K562 (cell line): ENCODE results near the gene DHRS3. TPM values are rescaled to one million over a fixed set of nuclear protein-coding genes. Genes with fewer than 3 reads are reported as not detected.

Experiments used
- ATAC-seq: fragments of 200-7000 bp; cut with Tn5 transposase; 3 replicates; pipeline ENCODE4 v1.9.1; 2020; ENCODE audit warnings: moderate library complexity
- BruUV-seq: library from RNA; stranded (reverse); fragments of 400-500 nt; replicated peaks from 2 replicates; lab custom pipeline; 2021; lab: Mats Ljungman, UMichigan
- CTCF ChIA-PET: fragments of 300-600 bp; formaldehyde crosslinking; extraction: SDS; loops from one replicate; lab custom pipeline; 2021; ENCODE audit warnings: low intra/inter-chr PET ratio; lab: Yijun Ruan, JAX
- POLR2A ChIA-PET: fragments of 300-600, 350-650 bp; sonication (Branson Sonifier 250); formaldehyde crosslinking; extraction: SDS; loops from one replicate; lab custom pipeline; 2021; ENCODE audit warnings: antibody characterized with exemption, inconsistent platforms; lab: Yijun Ruan, JAX
- DNase-seq, 4 experiments: peaks; one replicate each; pipeline versions ENCODE4 v3.0.0 to v3.0.0-alpha.2; 2011 to 2018; ENCODE audit warnings: low spot score in 3 of 4, mixed read lengths in 3 of 4; ENCODE audit errors: extremely low read depth in 1 of 4
- FAIRE-seq: peaks from 2 replicates; lab custom pipeline; 2011; peaks lifted over from hg19 to GRCh38; lab: Jason Lieb, UNC
- H2AFZ ChIP-seq: 2 replicates; pipeline ENCODE4 v1.6.0; 2011; ENCODE audit warnings: low read depth, low read length, control low read depth, inconsistent platforms
- H3K27ac ChIP-seq: fragments of 200-600 bp; 3 replicates; pipeline ENCODE4 v1.8.0; 2011; ENCODE audit warnings: low read depth, mild to moderate bottlenecking, control low read depth, inconsistent platforms, low read length, moderate library complexity, mixed read lengths; ENCODE audit errors: extremely low read depth
- H3K27me3 ChIP-seq, 2 experiments: fragments of 300-600 bp in 1 of 2; 2 replicates in 1 of 2; 3 replicates in 1 of 2; pipeline versions ENCODE4 v1.6.0 to v1.8.0; 2011; ENCODE audit warnings: inconsistent platforms in 2 of 2, low read length in 2 of 2, mild to moderate bottlenecking in 1 of 2, mixed read lengths in 1 of 2, moderate library complexity in 1 of 2; ENCODE audit not compliant: control insufficient read depth in 2 of 2, insufficient read depth in 2 of 2
- H3K36me3 ChIP-seq: fragments of 300-600 bp; 3 replicates; pipeline ENCODE4 v1.8.0; 2011; ENCODE audit warnings: mild to moderate bottlenecking, low read length, inconsistent platforms; ENCODE audit not compliant: control insufficient read depth, insufficient read depth
- H3K4me1 ChIP-seq, 2 experiments: fragments of 200-600 bp in 1 of 2; replicated peaks in 1 of 2; 2 replicates in 1 of 2; 3 replicates in 1 of 2; pipeline versions ENCODE4 v1.5.1 to v1.8.0; 2011; ENCODE audit warnings: inconsistent platforms in 2 of 2, low read length in 2 of 2, mild to moderate bottlenecking in 1 of 2, mixed read lengths in 1 of 2, moderate library complexity in 1 of 2; ENCODE audit not compliant: control insufficient read depth in 2 of 2, insufficient read depth in 2 of 2
- H3K4me2 ChIP-seq: 2 replicates; pipeline ENCODE4 v1.6.1; 2011; ENCODE audit warnings: low read length, control low read depth, inconsistent platforms, mixed read lengths; ENCODE audit not compliant: insufficient read depth
- H3K4me3 ChIP-seq: fragments of 200-600 bp; sonication (generic), shearing (Covaris generic); 2 replicates; pipeline ENCODE4 v1.5.1; 2016; ENCODE audit warnings: control low read depth, inconsistent platforms
- H3K79me2 ChIP-seq: fragments of 200-600 bp; 3 replicates; pipeline ENCODE4 v1.8.0; 2011; ENCODE audit warnings: low read length, inconsistent platforms; ENCODE audit not compliant: control insufficient read depth, insufficient read depth
- H3K9ac ChIP-seq, 2 experiments: 2 replicates each; pipeline versions ENCODE4 v1.6.0 to v1.6.1; 2011; ENCODE audit warnings: low read depth in 2 of 2, low read length in 2 of 2, control low read depth in 1 of 2, inconsistent platforms in 1 of 2, mild to moderate bottlenecking in 1 of 2, mixed read lengths in 1 of 2; ENCODE audit not compliant: insufficient read depth in 1 of 2
- H3K9me1 ChIP-seq: one replicate; pipeline ENCODE4 v1.6.0; 2011; ENCODE audit warnings: inconsistent platforms, mild to moderate bottlenecking, low read length, moderate library complexity; ENCODE audit not compliant: control insufficient read depth, insufficient read depth
- H3K9me3 ChIP-seq: replicated peaks from 2 replicates; pipeline ENCODE4 v1.5.1; 2011; ENCODE audit warnings: low read depth, low read length, inconsistent platforms; ENCODE audit not compliant: control insufficient read depth, insufficient read depth
- H4K20me1 ChIP-seq: replicated peaks from 2 replicates; pipeline ENCODE4 v1.6.1; 2011; ENCODE audit warnings: low read length, inconsistent platforms, mixed read lengths; ENCODE audit not compliant: control insufficient read depth, insufficient read depth
- CHD4 ChIP-seq: fragments of 200-600 bp; sonication (generic); IDR thresholded peaks from 3 replicates; pipeline ENCODE4 v1.6.1; 2012; ENCODE audit warnings: low read depth, mild to moderate bottlenecking, mixed read lengths, low read length, inconsistent platforms; ENCODE audit not compliant: insufficient read depth, insufficient replicate concordance, poor library complexity, severe bottlenecking
- DACH1 ChIP-seq: fragments of 450-650 bp; IDR thresholded peaks from 2 replicates; pipeline ENCODE4 v1.6.1; 2018; ENCODE audit not compliant: partially characterized antibody
- GABPA ChIP-seq: fragments of 200-800 bp; sonication (Bioruptor generic); conservative IDR thresholded peaks from 2 replicates; pipeline ENCODE4 v1.6.1; 2016; ENCODE audit warnings: low read depth, missing genetic modification characterization, missing compliant biosample characterization
- PBX2 ChIP-seq, 2 experiments: IDR thresholded peaks in 1 of 2; conservative IDR thresholded peaks in 1 of 2; 2 replicates each; pipeline ENCODE4 v1.6.1; 2016; ENCODE audit warnings: low read depth in 2 of 2, mild to moderate bottlenecking in 1 of 2, missing compliant biosample characterization in 1 of 2, missing genetic modification characterization in 1 of 2, moderate library complexity in 1 of 2
- ZNF316 ChIP-seq: fragments of 450-650 bp; IDR thresholded peaks from 2 replicates; pipeline ENCODE4 v1.6.1; 2016
- WGBS: fragments of 100-300 bp; shearing (Covaris generic); methylation state at CpG from one replicate; pipeline ENCODE4 v1.1.6; 2016; ENCODE audit warnings: low coverage, mixed read lengths; ENCODE audit not compliant: insufficient coverage; ENCODE audit errors: missing lambda C conversion rate; 5-methylcytosine and 5-hydroxymethylcytosine counted together
- in situ Hi-C: fragments of 300-500 bp; cut with MboI; formaldehyde crosslinking; loops from 4 replicates; pipeline ENCODE4 v1.15.0; 2018; ENCODE audit warnings: inconsistent platforms, mixed read lengths
- intact Hi-C: fragments of 100-400 bp; cut with micrococcal nuclease; formaldehyde crosslinking; loops from 2 replicates; pipeline ENCODE4 v1.14.2; 2022
- polyA plus RNA-seq, 8 experiments: library from polyadenylated mRNA; depleted of rRNA in 4 of 8; stranded (reverse) in 5 of 8; unstranded in 3 of 8; fragments of >200 nt; fragmentation: Nextera tagmentation in 2 of 8; fragmentation: Illumina TruSeq in 1 of 8; extraction: Ambion mirVana in 2 of 8; extraction: Trizol in 1 of 8; gene quantifications; 2 replicates each; pipeline versions ENCODE4 v1.2.1 to v1.2.3, GENCODE V29; 2011 to 2014; ENCODE audit warnings: inconsistent platforms in 1 of 8, missing spikeins in 1 of 8
- total RNA-seq, 7 experiments: library from RNA; depleted of rRNA in 6 of 7; stranded (reverse); fragments of >200 nt in 6 of 7; fragmentation: Illumina TruSeq in 2 of 7; extraction: Trizol in 2 of 7; gene quantifications; 2 replicates each; pipeline versions ENCODE4 v1.2.1 to v1.2.3, GENCODE V29; 2011 to 2021; ENCODE audit warnings: low replicate concordance in 1 of 7

DHRS3 gene
- total and polyA plus RNA-seq, 9 of the 15 experiments (the other 6 are each of a cell fraction or from before 2014, with no cell fraction given), result 21.0 to 116 (median 58.7) TPM

GRCh38 chr1:12554521-12555305 is 63.3 kb downstream of the DHRS3 start:
- POLR2A ChIA-PET, result no interaction called here
- H3K36me3 ChIP-seq, result no peaks in the 10 kb centered on the region
- ATAC-seq, result no peak
- peaks cover 12 to 51% of the 10 kb centered on the region in 2 experiments; a peak in 4 of 5 replicates for H3K4me1 ChIP-seq
- in situ Hi-C loops, result no loop called here
- H4K20me1 ChIP-seq, result no peaks in the 10 kb centered on the region
- TF ChIP-seq GABPA (no peak), CHD4 (no peak), ZNF316 (no peak), PBX2 (CRISPR knock-in tag; IDR thresholded peaks at IDR 0.05; ENCODE audit: low read depth) (no peak), PBX2 (tag; conservative IDR thresholded peaks at IDR 0.05; ENCODE audit: low read depth) (no peak), DACH1 (no peak)
- DNase-seq, result no peak
- WGBS, result 85% methylated on average over 18 of the region's 18 CpGs
- no TSS peak for BruUV-seq
- no peak for FAIRE-seq
- no peak overlapping the region for H3K4me2 ChIP-seq
- no peaks in the 10 kb centered on the region for H3K9me1 ChIP-seq
- no peaks in the 10 kb centered on the region for H3K9me3 ChIP-seq
- no peak overlapping the region for H3K4me3 ChIP-seq
- no peaks in the 10 kb centered on the region for H3K27me3 ChIP-seq
- no peaks in the 10 kb centered on the region for H3K79me2 ChIP-seq
- H3K27ac ChIP-seq, result no peak overlapping the region
- intact Hi-C loops, result no loop called here
- CTCF ChIA-PET, result no interaction called here
- H2AFZ ChIP-seq, result no peak overlapping the region
- H3K9ac ChIP-seq, result no peak overlapping the region; a peak in 1 of 4 replicates
